Measurements from ENCODE around the gene ADAMTSL1. TPM values are rescaled to one million over a fixed set of nuclear protein-coding genes. Genes with fewer than 3 reads are reported as not detected.

Gene ADAMTSL1
- total RNA-seq, 4 donors from 2014 or later: 13.3 to 39.7 (median 27.2) TPM

DNA sequence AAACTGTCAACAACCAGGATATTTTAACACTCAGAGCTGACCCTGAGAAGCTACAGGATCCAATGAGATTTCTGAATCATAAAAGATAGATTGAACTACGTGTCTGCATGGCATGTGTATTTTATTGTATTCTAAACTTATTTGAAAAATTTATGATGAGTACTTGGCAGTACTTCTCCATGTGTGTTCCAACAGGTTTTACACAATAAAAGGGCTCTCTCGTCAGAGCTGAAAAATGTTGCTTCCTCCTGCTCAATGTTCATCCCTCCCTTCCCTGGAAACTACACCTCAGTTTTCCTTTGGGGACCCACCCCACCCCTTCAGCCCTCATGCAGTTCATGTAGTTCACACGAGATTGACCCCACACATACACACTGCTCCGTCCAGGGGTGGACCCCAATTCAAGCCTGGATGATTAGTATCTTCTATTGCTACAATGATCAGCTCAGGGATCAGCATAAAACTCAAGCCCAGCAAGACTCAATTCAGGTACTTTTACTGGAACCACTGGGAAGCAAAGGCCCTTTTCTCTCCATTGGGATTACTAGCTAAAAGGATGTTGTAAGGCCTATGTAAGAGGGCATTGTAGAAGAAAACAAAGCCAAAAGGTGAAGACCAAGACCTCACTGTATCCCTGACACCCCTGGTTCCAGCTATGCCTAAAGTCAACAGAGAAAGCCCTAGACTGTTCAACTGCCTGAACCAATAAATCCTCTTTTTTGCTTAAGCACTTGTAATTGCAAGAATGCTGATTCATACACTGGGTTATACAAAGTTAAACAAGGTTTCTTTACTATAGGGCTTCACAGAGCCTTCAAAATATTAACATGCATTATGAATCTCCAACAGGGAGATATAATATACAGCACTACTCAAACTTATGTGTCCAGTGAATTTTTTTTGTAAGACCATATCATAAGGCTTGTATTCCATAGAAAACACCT, 446.5 kb downstream of the ADAMTSL1 start:
- H3K27me3 ChIP-seq: no peaks in the 10 kb centered on the region
- intact Hi-C loops (cut with DNase I; ENCODE audit: low total_unique reads) (no loop called here), in situ Hi-C loops (cut with MboI; ENCODE audit: low pct_ligation_motif_present in 1 of 4, low pct_unique_long_range_greater_than_20kb in 1 of 4, low sequenced_read_pairs in 3 of 4) (no loop called here)
- no peaks in the 10 kb centered on the region for H3K9me3 ChIP-seq
- H3K4me3 ChIP-seq: no peak overlapping the region
- WGBS, 2 donors (ENCODE audit: low coverage in 1 of 2): 33% methylated on average over 4 of the region's 4 CpGs; no CpG with 5 or more reads in 1 of the 2 donors
- H3K4me1 ChIP-seq: peaks cover 0 to 22% (median 11%) of the 10 kb centered on the region in 4 donors
- H3K27ac ChIP-seq: peak overlapping the region in 1 of 4 donors; percentile 22
- TF ChIP-seq EP300 (IDR thresholded peaks at IDR 0.05; ENCODE audit: low read depth) (no peak), CTCF (IDR thresholded peaks at IDR 0.05) (no peak)
- H3K36me3 ChIP-seq: no peaks in the 10 kb centered on the region
- no peak for DNase-seq

DNA sequence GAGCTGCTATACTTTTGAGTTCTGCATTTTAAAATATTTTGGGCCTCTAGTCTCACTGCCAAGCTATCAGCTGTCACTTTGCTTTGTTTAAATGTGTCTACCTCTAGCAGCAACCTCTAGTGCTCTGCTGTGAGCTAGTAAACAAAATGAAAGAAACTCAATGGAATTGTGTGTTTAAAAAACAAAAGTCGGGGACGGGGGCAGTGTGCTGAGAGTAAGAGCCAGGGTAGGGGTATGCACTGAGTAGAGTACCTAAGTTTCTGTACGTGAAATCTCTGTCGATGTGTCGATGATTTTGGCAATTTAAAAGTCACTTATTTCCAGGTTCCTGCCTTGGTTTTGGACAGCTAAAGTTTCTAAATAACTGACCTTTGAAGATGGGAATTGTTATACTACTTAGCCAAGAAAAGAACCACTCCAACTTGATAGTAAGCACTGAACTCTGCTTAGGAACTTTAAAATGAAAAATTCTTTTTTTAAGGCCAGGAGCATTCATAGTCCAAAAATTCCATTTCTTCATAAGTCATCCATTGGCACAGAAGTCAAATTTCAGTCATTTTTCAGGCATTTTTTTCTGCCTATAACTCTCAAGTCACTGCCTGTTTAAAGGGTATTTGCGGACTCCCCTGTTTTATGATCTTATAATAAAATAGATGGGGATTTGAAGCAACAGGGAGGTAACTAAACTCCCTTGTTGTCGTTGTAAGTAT, 447.6 kb downstream of the ADAMTSL1 start:
- WGBS, 2 donors (ENCODE audit: low coverage in 1 of 2): 63 to 79% methylated on average over 7 of the region's 7 CpGs
- Histone ChIP-seq H3K4me3 (no peak overlapping the region), H3K36me3 (no peaks in the 10 kb centered on the region), H3K4me1 (peaks cover 0 to 22% (median 11%) of the 10 kb centered on the region in 4 donors), H3K27ac (no peak overlapping the region), H3K27me3 (no peaks in the 10 kb centered on the region), H3K9me3 (no peaks in the 10 kb centered on the region)
- TF ChIP-seq POLR2A (IDR thresholded peaks at IDR 0.05) (no peak), EP300 (IDR thresholded peaks at IDR 0.05; ENCODE audit: low read depth) (no peak), POLR2AphosphoS5 (IDR thresholded peaks at IDR 0.05) (no peak), CTCF (IDR thresholded peaks at IDR 0.05) (no peak)
- no peak for DNase-seq
- in situ Hi-C loops (cut with MboI; ENCODE audit: low pct_ligation_motif_present in 1 of 4, low pct_unique_long_range_greater_than_20kb in 1 of 4, low sequenced_read_pairs in 3 of 4) (no loop called here), intact Hi-C loops (cut with DNase I; ENCODE audit: low total_unique reads) (no loop called here)

DNA sequence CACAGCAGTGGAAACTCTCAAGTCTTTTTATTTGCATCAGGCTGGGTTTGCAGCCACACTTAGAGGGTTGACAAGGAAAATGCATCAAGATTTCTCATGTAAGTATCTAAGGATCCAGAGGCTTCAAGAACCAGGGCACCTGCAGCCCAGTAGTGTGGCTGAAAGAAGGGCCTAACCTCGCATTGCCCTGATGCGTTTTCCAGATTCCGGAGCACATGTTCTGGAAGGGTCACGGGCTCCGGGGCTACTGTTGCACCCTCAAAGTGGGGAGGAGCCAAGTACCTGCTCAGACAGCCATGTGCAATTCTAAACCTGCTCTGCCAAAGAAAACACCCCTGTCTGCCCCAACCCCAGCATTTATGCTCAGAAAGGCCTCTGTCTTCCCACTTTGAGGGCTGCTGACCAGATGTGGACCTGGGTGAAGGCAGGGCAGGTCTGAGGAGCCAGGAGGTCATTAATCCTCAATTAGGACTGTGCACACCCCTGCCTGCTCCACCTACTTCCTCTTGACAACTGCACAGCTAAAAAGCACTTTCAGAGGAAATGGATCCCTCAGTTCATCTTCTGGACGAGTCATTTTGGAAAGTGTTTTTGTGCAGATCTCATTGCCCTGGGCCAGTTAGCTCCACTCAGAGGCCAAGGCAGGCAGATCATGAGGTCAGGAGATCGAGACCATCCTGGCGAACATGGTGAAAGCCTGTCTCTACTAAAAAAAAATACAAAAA, 448.4 kb downstream of the ADAMTSL1 start:
- TF ChIP-seq CTCF (IDR thresholded peaks at IDR 0.05) (no peak), POLR2A (IDR thresholded peaks at IDR 0.05) (no peak), EP300 (IDR thresholded peaks at IDR 0.05; ENCODE audit: low read depth) (no peak), POLR2AphosphoS5 (IDR thresholded peaks at IDR 0.05) (no peak)
- Histone ChIP-seq H3K36me3 (no peaks in the 10 kb centered on the region), H3K27ac (no peak overlapping the region), H3K27me3 (no peaks in the 10 kb centered on the region), H3K4me1 (peaks cover 0 to 22% (median 11%) of the 10 kb centered on the region in 4 donors), H3K9me3 (no peaks in the 10 kb centered on the region), H3K4me3 (no peak overlapping the region)
- DNase-seq: no peak
- intact Hi-C loops (cut with DNase I; ENCODE audit: low total_unique reads) (no loop called here), in situ Hi-C loops (cut with MboI; ENCODE audit: low pct_ligation_motif_present in 1 of 4, low pct_unique_long_range_greater_than_20kb in 1 of 4, low sequenced_read_pairs in 3 of 4) (no loop called here)
- WGBS, 2 donors (ENCODE audit: low coverage in 1 of 2): 64 to 79% methylated on average over 3 to 8 of the region's 8 CpGs

DNA sequence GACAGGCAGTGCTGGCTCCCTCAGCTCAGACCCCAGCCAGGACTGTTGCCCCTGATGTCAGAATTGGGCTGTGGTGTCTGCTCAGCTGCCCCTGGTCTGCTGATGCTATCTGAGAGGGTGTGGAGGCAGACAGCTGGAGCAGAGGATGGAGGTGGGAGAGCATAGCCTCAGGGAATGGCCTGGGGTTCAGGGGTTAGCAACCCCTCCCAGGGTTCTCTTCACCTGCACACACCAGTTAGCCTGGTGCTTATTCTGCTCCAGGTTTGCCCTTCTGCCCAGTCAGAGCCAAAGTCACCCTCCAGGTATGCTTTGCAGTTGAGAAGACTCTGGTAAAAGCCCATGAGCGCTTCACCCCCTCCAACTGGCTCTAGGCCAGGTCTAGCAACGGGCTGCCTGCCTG, 449.2 kb downstream of the ADAMTSL1 start:
- no peaks in the 10 kb centered on the region for H3K27me3 ChIP-seq
- intact Hi-C loops (cut with DNase I; ENCODE audit: low total_unique reads): no loop called here
- H3K36me3 ChIP-seq: no peaks in the 10 kb centered on the region
- no peaks in the 10 kb centered on the region for H3K9me3 ChIP-seq
- in situ Hi-C loops (cut with MboI; ENCODE audit: low pct_ligation_motif_present in 1 of 4, low pct_unique_long_range_greater_than_20kb in 1 of 4, low sequenced_read_pairs in 3 of 4): no loop called here
- 64 to 100% methylated on average over 1 to 2 of the region's 2 CpGs for WGBS, 2 donors (ENCODE audit: low coverage in 1 of 2)
- no peak overlapping the region for H3K27ac ChIP-seq
- DNase-seq: no peak
- TF ChIP-seq POLR2A (IDR thresholded peaks at IDR 0.05) (no peak), CTCF (IDR thresholded peaks at IDR 0.05) (no peak), EP300 (IDR thresholded peaks at IDR 0.05; ENCODE audit: low read depth) (no peak), POLR2AphosphoS5 (IDR thresholded peaks at IDR 0.05) (no peak)
- peaks cover 0 to 22% (median 11%) of the 10 kb centered on the region in 4 donors for H3K4me1 ChIP-seq
- no peak overlapping the region for H3K4me3 ChIP-seq

All from transverse colon (tissue), 4 donors.